HG03342 (cell line): ENCODE results near the gene UMOD.

Experiments
- ATAC-seq: cut with Tn5 transposase; IDR thresholded peaks from one replicate; pipeline ENCODE4 v1.9.1; 2021; ENCODE audit warnings: mild to moderate bottlenecking, moderate library complexity; ENCODE audit not compliant: unreplicated experiment

Gene UMOD

DNA sequence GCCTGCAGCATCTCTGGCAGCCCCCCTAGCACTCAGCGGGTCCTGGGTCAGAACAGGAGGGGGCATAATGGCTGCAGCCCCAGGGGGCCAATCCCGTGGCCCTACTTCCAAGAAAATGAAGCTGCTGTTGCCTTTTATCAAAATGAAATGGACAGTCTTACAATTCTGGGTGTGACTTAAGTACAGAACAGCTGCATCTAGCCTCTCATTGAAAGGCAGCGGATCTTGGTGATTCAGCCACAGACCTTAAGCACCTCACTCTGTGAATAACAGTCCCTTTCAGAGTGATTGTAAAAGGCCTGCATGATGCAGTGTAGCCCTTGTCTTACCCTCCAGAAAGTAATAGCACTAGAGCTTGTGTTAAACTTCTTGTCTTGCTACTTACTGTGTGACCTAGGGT, 11.5 kb upstream of the UMOD start:
- no peak for ATAC-seq

- no peak for ATAC-seq
Measured at GRCh38 chr16:20363191-20363590, 10.7 kb upstream of the UMOD start.

DNA sequence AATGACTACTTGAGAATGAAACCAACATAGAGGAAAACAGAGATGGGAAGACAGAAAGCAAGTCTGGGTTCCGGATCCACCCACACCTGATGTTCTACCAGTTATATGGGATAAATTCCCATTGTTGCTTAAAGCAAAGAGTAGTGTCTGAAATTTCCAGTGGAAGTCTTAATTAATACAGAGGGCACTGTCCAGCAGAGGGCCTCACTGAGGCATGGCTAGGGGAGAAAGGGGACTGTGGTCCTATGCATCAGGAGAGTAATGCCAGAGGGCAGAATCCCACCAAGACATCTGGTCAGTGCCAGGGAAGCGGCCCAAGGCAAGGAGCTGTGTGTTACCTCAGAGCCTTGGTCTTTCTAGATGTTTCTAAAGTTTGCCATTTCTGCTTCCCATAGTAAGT, 7.5 kb upstream of the UMOD start:
- no peak for ATAC-seq

- ATAC-seq, result no peak
Measured at GRCh38 chr16:20355114-20355782, 2.7 kb upstream of the UMOD start.

DNA sequence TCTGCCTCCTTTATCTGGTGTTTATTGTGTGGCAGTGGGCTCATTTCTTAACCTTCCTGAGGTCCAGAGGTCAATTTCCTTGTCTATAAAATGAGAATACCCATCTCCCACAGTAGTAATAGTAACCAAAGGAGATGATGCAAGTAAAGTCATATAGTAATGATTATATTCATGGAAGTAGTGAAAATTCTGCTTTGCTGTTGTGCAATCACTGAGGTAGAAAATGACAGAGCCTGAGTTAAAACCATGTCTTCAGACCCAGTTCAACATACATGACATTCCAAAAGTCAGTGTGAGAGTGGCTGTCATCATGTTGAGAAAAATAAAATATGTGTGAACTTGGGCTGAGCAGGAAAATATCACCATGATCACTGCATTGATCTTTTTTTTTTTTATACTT, 864 bp upstream of the UMOD start:
- ATAC-seq, result no peak

- ATAC-seq, result no peak
Measured at GRCh38 chr16:20349615-20350014, 2.9 kb downstream of the UMOD start.

DNA sequence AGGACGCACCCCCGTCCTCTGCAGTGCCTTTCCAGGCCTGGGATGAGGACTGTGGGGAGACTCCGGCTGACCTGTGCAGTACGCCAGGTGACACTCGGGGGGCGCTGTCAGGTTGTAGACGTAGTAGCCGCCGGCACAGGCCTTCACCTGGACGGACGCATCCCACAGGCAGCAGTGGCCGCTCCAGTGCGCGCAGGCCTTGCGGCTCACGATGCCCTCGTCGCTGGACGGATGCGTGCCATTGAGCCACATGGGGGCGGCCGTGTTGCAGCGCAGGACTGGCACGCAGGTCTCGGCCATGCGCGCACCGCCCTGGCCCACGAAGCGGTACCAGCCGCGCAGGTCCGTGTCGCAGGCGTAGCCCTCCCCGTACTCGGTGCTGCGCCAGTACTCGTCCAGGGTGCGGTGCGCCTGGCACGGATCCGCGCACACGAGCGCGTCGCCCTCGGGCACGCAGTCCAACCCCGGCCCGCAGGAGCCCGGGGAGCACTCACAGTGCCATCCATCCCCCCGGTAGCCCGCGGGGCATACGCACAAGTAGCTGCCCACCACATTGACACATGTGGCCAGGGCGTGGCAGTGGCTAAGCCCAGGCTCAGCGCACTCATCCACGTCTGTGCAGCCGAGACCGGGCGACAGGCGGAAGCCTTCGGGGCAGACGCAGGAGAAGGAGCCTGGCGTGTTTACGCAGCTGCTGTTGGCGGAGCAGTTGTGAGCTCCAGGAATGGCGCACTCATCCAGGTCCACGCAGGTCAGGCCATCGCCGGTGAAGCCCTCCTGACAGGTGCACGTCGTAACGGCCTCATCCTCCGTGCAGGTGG, 3.9 kb downstream of the UMOD start:
- no peak for ATAC-seq

- no peak for ATAC-seq
Measured at GRCh38 chr16:20347666-20348364, 4.7 kb downstream of the UMOD start.

DNA sequence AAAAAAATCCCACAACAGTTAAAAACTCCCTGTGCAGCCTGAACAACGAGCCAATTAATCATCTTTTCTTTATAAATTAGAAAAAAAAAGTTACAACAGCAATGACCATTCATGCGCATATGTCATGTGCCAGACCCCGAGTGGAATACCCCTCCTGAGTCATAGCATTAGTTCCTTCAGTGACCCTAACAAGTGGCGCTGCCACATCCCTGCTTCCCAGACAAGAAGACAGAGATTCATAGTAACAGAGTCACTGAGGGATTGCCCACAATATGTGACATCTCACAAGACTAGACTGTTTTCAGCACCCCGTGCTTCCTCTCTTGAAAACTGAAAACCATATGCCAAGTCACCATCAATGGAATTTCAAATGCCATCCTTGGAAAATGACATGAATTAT, 7.9 kb downstream of the UMOD start:
- no peak for ATAC-seq

DNA sequence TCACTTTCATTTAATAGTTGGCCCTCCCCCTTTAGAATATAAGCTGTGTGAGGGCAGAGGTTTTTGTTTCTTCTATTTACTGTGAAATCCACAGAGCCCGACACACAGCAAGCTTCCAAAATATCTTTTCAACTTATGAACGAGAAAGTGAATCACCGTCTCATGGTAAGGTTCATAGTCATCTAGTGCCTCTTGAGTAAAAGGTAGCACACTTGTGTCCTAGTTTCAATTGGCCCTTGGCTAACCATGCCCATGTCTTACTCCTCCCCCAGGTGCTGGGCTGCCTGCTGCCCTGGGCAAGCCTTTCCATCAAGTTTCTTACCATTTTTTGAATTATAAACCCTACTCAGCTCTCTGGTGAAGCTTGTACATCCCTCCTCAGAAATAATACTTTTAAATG, 12.8 kb downstream of the UMOD start:
- ATAC-seq, result no peak

DNA sequence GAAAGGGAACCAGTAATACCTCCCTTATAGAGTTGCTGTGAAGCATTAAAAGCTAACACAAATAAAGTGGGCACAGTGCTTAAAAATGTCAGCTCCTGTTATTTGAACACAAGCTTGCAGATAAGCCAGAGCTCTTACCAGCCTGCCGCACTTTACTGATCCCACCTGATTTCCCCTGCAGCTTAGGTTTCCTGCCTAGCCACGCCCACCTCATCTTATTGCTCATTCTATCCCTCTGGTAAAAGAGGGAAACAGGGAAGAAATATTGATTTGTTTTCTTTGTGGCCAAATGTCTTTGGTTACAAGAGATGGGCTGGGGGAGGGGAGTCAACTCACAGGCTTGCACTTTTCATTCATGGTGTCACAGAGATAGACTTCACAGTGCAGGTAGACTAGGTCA, 15.6 kb downstream of the UMOD start:
- no peak for ATAC-seq

GRCh38 chr16:20334396-20334795, 18.1 kb downstream of the UMOD start:
- no peak for ATAC-seq

DNA sequence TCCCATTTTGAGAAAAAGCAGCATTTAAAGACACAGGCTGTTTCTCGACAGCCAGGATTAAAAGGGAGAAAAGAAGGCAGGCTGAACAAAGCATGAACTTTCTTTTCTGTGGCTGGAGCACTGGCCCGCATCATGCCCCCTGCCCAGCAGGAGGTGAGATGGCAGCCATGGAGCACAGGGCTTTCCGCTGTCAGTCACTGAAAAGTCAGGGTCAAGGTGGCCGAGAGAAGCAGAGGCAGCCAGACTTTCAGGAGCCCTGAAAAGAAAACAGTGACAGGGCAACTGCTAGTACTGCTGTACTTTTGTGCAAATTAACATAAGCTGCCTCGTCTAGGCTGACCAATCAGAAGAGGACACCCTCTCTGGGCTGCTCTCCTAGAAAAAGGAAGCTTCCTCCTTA, 19.4 kb downstream of the UMOD start:
- ATAC-seq, result no peak

DNA sequence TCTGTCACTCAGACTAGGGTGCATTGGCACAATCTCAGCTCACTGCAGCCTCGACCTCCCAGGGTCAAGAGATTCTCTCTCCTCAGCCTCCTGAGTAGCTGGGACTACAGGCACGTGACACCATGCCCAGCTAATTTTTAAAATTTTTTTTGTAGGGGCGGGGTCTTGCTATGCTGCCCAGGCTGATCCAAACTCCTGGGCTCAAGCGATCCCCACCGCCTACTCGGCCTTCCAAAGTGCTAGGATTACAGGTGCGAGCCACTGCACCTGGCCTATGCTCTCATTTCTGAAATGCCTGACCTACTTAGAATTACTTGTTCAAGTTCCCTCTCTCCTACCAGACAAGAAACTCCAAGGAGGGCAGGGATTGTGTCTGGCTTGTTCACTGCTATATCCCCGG, 20.1 kb downstream of the UMOD start:
- no peak for ATAC-seq

DNA sequence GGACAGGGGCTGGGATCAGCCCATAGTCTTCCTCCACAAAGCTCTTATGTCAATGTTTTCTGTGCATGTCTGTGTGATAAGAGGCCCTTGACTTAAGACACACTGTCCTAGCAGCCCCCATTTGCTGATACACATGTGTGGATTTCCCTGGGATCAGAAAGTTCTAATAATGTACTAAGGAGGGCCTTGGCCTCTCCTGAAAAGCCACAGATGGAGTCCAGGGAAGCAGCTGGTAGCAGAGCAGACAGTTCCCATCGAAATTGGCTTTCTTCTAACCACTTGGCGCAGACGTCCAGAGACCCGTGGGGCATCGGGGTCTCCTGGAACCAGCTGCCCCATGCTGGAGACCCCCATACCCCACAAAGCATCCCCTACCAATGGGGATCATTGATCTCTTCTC, 20.9 kb downstream of the UMOD start:
- no peak for ATAC-seq

DNA sequence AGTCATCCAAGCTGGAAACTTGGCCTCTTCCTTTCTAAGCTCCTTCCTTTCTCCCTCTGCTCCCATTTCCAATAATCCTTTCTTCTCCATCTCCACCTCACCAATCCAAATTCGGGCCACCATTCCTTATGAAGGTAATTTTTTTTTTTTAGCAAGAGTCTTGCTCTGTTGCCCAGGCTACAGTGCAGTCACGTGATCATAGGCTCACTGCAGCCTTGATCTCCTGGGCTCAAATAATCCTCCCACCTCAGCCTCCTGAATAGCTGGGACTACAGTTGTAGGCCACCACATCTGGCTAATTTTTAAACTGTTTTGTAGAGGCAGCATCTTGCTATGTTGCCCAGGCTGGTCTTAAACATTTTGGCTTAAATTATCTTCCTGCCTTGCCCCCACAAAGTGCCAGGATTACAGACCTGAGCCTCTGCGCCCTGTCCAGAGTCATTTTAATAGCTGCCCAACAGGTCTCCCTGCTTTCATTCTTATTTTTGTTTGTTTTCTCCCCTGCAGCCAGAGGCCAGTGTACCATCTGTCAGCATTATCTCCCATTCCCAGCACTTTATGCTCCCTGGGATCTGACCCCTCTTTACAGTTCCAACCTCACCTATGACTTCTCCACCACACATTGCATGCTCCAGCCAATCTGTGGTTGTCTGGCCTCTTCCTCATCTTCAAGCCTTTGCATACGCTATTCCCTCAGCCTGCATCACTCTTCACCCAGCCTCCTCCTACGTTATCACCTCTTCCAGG, 22.9 kb downstream of the UMOD start:
- no peak for ATAC-seq

DNA sequence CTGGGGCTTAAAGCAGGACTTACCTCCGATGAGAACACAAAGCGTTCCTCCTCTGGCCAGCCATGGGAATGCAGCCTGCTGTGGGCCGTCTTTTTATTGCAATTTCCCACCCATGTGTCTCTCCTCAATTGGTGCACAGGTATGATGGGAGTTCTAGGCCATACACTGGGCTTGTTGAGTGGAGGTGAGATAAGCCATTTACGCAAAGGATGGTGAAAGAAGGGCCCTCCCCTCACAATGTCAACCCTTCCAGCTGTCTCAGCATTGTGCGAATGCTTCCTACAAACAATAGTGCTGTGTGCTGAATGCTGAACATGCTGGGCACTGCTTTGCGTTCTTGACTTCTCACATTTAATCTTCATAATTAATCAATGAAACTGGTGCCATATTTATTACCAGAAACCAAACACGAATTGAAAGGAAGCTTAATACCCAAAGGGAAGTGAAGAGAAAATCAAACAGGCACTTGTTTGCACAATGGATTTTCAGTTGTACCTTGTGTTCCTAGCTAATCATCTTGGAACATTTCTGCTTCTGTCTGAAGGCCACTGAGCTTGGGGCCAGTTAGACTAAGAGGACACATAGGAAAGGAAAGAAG, 25.0 kb downstream of the UMOD start, which contains the start of gene GP2:
Gene GP2 (minus strand): TSS at position 70 of the 598 bp plus-strand sequence. CDS start 1,082 bp downstream, outside the sequence.
- no peak for ATAC-seq

DNA sequence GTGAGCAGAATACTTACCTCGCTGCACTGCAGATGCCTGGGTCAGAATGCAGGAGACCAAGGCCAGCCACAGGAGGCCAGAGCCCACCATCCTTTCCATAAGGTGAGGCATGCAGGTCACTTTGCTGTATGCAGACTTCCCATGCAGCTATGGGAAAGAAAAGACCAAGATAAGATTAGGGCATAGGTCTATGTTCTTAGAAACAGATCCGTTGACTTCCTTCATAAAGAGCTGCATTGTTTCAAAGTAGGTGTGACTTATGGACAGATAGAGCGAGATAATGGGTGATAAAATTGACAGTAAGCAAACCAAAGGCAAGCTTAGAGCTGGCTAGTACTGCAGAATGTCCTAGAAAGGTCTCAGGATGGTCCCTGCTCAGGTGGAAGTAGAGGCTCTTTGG, 26.2 kb downstream of the UMOD start:
- no peak for ATAC-seq

DNA sequence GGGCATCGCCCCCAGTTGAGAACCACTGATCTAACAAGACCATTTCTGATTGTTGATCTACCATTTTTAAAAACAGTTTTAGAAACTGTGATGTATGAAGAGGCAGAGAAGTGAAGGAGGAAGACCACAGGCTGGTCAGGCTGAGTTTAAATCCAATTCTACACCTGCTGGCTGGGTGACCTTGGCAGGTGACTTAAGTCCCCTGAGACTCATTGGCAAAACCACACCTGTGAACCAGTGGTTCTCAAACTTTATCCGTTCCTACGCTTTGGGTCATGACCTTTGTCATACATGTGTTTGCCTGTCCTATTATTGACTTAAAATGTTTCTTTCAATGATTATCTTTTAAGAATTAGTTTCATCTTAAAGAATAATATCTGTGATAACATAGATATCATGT, 27.5 kb downstream of the UMOD start:
- ATAC-seq, result no peak

- no peak for ATAC-seq
Measured at GRCh38 chr16:20323591-20324117, 28.9 kb downstream of the UMOD start.

- no peak for ATAC-seq
Measured at GRCh38 chr16:20322696-20323095, 29.8 kb downstream of the UMOD start.
